IPS DF 4.7 (cell line): ENCODE results near the gene CFAP54.
"Not testable (repeated sequence)": the region's sequence is repeated elsewhere in the genome, so short reads cannot be mapped to it uniquely, and the experiment has no call there.

Experiments
- DNase-seq: peaks from one replicate; pipeline ENCODE4 v3.0.0-alpha.2; 2013; ENCODE audit warnings: low spot score; ENCODE audit errors: extremely low read depth

Gene CFAP54, protein sequence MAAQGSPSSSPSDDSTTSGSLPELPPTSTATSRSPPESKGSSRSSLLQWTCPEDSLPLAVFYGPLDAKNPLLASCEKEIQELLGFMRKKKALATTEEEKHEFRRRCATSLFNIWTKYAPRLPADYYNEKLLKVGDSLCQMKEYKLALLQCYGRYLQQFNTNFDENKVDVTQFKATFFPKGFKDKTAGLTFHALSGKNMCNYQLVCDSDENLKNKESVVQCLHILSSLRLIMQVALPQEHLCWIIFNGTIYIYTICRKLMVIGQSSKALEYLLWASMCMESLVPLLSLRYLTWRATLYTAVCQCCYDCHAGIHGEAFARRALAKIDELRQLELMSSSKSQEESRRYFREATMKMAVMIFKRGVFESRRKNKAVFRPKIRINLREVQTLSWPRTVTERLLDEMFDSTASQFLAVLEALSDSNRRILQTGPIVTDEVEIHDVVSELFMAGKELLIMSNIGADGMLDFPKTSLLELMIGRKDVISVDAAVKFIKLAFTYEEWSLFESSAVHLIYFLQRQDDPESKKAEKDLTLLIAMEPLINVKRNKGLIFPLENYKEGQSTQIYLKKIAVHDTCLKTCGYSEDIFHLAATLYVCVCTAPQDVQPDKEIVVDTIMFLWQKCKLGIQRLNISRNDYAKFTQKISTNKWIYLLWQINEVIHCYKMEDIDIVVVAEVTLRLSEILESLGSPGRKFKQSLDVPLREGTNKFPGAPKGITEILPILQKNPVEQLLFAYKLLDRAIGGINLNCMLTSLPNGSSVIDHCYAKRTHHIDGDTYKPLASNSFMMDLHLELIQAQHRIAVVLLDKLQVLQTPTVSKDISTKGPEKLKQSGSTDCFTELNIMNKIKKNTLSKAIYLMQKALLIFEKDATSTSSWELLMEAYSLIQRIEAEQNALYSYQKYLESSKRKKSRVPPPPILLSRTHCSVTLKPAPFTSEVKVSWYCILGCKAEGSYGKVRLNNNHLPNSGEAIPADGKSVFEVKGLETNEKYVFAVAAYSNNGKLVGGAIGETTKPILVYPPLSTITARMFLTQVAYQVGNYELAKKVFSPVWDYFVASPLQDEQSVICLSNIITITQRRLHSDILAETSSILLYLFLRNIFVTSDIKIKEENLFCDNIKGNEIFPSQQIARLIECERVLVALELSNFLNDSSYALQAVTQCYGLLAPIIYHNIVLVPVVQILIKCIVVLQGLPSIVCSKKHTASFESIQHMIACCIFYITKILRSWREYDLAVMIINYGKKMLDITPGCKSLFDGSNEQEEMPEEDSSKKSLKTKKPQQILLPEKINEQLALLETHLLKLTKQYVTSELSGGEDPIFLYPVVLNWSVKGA (N-terminal part only)

DNA sequence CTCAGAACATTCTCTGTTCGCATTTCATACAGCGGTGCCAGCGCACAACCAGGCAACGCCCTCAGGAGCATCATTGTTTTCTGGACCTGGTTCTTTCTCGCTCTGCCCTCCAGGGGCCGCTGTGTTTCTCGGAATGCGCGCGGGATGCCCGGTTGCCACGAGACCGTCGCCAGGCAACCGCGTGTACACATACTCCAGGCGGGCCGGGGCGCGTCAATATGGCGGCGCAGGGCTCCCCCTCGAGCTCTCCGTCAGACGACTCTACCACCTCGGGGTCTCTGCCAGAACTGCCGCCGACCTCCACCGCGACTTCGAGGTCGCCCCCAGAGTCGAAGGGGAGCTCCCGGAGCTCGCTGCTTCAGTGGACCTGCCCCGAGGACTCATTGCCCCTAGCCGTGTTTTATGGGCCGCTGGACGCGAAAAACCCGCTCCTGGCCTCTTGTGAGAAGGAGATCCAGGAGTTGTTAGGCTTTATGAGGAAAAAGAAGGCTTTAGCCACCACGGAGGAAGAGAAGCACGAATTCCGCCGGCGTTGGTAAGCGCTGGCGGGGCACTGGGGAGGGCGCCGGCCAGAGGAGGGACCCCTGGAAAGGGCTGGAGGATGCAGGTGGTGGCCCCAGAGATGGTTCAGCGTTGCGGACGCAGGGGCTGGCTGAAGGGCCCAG, at the start of gene CFAP54:
Gene CFAP54, plus strand, starts transcription at position 186 of the 665 bp plus-strand sequence. Its CDS starts 33 bp downstream, at position 219.
- DNase-seq: peak; percentile 74

DNA sequence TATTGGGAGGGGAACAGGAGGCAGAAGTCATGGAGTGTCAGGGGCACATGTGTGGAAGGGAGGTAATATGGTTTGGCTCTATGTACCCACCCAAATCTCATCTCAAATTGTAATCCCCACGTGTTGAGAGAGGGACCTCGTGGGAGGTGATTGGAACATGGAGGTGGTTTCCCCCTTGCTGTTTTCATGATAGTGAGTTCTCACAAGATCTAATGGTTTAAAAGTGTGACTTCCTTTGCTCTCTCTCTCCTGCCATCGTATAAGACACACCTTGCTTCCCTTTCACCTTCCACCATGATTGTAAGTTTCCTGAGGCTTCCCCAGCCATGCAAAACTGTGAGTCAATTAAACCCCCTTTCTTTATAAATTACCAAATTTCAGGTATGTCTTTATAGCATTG, 47.6 kb upstream of the CFAP54 start:
- no peak for DNase-seq

DNA sequence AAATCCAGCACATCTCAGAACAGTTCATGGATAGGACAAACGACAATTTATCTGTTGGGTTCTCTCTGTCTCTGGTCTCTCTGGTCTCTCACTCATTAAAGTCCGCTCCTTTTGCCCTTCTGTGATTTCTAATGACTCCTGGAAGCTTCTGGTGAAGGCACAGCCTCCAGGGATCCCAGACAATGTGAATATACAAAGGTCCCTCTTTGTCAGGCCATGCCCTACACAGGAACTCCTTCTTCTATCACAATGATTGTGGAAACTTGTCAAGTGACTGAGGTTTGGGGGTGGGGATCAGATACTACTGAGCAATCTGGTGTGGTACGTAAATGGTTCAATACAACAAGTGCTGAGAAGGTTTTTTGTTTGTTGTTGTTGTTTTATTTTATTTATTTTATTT, 46.5 kb upstream of the CFAP54 start:
- DNase-seq: no peak

DNA sequence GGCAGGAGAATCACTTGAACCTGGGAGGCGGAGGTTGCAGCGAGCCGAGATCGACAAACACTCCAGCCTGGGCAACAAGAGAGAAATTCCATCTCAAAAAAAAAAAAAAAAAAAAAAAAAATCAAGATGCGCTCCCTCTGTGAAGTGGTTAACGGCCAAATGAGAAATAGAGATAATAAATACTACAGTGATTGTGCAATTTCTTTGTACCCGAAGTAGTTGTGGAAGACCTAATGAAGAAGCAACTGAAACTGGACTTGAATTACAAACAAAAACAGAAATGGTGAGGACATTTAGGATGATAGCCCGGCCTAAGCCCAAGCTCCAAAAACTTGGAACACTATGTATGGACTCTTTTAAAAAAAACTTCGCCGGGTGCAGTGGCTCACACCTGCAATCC, 45.0 kb upstream of the CFAP54 start:
- DNase-seq: no peak

DNA sequence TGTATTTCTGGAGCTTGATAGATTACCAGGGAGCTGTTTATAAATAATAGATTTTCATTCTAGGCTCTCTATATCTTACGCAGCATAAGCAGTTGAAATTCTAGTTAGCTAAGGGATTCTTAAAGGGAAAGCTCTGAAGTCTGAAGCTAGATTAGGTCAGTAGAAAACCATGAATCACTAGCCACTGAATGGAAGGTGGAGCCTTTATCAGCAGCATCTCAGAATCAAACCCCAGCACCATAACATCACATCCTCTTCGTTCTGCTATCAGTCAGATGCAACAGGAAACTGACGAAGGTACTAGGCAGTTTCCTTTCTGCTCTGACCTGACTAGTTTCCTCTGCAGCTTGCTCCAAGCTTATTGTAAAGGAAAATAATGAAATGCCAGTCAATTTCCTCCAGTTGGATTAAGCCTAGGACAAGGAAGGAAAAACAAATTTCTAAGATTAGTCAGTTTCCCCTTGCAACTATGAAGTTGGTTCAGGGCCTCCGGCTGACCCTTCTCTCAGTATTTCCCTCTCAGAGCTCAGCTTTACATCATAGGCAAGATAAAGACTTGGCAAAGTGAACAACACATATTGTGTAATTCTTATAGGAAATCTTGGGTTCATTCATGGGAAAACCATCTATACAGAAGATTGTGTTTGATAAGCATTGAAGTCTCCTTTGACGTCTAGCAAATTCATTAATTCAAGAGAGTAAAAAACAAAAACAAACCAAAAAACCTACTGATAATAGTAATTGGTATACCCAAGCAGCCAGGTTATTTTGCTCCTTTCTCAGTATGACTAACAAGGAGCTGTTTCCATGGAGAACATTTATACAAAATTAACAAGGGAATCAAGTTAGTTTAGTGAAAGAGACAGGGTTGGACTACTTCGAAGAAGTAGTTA, 43.4 kb upstream of the CFAP54 start:
- no peak for DNase-seq

DNA sequence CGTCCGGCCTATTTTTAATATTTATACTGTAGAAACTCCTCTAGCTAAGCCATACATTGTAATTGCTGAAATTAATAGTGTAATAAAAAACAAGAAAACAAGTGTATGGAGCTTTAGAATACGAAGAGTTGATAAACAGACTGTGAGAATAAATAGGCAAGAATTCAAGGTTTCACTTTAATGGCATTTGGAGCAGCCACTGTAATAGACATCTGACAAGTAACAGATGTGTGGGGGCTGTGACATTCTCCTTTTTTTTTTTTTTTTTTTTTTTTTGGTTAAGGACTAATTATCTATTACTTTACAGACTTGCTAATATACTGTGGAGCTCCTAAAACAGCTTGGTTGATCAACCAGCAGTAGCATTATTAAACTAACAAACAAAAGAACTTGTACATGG, 42.1 kb upstream of the CFAP54 start:
- DNase-seq: no peak

DNA sequence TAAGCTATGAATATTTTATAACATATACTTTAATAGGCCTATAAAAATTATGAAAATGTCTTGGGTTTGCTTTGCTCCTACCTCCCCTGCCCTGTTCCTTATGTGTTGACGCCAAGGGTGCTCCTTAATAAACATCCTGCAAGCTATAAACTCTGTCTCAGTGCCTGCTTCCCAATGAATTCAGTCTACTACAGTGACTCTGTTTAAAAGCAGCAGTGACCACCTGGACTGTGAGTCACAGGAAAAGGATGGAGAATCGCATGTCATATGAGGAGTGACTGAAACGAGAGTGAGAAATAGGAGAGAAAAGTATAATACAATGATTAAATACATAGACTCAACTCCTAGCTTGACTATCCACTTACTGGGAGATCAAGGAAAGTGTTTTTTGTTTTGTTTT, 41.1 kb upstream of the CFAP54 start:
- no peak for DNase-seq

DNA sequence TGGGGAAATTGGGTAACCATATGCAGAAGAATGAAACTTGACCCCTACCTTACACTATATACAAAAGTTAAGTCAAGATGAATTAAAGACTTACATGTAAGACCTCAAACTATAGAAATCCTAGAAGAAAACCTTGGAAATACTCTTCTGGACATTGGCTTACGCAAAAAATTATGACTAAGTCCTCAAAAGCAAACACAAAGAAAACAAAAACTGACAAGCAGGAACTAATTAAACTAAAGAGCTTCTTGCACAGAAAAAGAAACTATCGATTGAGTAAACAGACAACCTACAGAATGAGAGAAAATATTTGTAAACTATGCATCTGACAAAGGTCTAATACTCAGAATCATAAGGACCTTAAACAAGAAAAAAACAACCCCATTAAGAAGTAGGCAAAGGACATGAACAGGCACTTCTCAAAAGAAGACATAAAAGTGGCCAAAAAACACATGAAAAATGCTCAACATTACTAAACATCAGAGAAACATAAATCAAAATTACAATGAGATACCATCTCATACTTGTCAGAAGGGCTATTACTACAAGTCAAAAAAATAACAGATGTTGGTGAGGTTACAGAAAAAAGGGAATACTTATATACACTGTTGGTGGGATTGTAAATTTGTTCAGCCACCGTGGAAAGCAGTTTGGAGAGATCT, 37.0 kb upstream of the CFAP54 start:
- no peak for DNase-seq

DNA sequence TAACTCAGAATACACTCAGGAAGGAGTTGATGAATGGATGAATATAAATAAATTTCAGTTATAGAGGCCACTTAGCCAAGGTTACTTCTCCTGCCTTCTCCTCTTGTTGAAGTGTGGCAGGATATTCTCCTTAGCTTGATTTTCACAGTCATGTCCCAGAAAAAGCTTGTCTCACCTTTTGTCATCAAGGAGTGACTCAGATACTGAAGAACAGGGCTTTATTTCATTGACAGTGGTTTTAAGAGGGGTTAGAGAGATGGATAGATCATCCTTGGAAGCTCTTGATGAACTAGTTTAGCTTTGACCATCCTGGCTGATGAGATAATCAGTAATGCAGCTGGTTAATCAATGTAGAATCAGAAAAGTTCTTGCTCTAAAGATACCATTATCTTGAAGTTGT, 35.0 kb upstream of the CFAP54 start:
- DNase-seq: no peak

DNA sequence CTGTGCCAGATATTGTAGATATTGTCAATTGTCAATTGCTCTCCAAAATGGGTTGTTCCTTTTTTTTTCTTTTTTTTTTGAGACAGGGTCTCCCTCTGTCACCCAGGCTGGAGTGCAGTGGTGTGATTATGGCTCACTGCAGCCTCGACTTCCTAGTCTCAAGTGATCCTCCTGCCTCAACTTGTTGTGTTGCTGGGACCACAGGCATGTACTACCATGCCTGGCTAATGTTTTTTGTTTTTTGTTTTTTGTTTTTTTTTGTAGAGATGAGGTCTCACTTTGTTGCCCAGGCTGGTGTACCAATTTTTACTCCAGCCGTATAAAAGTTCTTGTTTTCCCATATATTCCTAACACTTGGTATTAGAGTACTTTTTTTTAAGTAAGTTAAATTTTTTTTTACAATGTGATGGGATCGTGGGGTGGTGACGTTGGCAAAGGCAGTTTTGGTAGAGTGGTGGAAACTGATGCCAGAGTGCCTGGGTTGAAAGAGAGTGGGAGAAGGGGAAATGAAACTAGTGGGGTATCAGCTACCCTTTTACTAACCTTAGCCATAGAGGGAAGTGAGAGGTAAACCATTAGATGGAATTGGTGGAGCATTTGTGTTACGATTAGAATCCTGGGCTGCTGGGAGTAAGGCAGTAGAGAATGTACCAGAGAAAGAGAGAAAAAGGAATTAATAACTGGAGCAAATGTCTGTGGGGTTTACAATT, 33.0 kb upstream of the CFAP54 start:
- DNase-seq: no peak

DNA sequence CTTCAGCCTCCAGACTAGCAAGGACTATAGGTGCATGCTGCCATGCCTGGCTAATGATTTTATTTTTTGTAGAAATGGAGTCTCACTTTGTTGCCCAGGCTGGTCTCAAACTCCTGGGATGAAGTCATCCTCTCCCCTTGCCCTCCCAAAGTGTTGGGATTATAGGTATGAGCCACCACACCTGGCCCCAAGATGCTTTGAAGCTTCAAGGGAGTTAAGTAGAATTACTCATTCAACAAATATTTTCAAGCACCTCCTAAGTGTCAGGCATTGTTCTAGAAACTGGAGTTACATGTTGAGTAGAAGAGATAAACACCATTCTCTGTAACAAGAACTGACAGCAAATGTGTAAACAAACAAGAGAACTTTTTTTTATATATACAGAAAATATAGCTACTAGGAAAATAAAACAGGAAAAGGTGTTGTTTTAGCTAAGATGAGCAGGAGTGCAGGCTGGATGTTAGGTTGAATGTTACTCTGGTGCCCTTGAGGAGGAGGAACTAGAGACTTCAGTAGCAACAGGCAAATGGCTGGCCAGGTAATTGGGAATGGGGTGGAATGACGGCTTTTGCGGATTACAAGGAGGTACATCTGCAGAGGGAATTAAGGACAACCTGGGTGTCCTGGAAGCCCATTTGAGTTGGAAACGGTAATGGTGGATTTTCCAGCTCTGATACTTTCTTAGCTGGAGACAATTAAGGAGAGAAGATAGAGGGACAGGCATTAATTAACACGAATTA, 32.0 kb upstream of the CFAP54 start:
- DNase-seq: no peak

DNA sequence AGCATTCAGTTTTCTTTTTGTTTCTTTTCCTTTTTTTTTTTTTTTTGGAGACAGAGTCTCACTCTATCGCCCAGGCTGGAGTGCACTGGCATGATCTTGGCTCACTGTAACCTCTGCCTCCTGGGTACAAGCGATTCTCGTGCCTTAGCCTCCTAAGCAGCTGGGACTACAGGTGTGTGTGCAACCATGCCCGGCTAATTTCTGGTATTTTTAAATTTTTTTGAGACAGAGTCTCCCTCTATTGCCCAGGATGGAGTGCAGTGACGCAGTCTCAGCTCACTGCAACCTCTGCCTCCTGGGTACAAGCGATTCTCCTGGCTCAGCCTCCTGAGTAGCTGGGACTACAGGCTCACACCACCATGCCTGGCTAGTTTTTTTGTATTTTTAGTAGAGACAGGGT, 30.1 kb upstream of the CFAP54 start:
- DNase-seq: not testable (repeated sequence)

DNA sequence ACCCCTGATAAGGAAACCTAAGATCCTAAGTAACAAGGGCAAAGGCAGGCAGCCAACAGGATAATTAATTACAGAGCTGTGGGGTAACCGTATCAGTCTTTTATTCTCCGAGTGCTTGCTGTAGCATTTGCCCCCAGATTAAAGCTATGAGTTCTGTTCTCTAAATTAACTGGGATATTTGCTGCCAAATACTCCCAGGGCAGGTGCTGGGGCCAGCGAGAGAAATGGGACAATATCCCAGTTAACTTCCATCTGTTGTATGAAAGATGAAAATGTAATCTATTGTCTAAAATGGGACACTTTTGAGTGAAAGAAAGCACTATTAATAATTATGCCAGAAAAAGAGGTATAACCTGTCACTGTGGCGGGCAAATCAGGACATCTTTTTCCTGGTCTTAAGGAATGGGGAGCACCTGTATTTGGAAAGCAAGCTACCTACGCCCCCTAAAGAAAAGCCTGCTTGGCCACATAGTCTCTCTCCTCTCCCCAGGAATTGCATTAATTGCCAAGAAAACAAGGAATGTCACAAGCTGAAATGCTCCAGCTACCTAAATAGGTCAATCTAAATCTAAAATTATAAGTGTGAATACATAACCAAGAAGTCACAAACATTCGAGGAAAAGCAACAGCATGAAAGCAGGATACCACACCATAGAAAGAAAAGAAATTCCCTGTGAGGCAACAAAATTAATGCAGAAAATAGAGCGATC, 26.7 kb upstream of the CFAP54 start:
- DNase-seq: no peak

DNA sequence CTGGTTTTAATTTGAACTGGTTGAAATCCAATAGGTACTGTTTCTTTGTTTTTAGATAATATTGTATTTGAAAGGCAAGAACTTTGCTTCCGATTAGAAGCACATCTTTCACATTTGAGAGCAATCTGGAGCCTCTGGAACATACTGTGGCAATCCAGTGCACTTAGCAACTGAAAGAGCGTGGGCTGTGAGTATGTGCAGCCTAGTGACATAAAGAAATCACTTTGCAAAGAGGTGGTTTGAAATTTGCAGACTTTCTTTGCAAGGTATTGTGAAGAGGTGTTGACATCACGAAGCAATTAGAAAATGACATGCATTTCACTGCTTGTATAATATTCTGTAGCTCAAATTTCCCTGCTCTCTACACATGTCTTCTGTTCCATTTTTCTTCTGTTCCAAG, 23.5 kb upstream of the CFAP54 start:
- DNase-seq: no peak

DNA sequence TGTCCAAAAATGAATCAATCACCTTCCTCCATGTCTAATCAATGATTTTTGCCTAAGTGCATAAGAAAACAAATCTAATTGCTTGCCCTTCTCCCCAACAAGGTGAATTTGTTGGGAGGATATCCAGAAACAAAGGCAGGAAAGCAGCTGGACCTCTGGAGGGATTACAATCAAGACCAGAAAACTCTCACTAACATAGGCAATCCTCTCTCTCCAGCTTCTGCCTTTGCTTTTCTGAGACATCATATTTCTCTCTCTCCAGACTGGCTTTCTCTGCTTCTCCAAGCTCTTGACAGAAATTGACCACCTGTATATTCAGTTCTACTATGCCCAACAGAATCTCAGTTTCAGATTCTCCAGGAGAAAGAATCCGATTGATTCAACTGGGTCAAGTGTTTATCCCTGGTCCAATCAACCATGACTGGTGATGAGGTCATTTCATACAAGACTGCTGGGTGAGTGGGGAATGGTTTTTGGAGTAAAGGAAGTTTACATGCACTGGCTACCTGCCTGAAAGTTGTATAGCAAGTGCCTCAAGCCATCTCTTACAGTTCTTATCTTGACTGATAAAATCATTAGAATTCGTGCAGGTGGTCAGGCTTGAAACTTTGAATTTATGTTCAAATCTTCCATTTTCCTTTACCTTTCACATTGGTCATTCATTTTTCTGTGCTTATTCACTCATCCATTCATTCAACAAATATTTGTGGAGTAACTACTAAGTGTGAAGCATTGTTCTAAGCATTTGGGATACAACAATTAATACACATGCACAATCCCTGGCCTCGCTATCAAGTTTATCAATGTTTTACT, 22.2 kb upstream of the CFAP54 start:
- no peak for DNase-seq

DNA sequence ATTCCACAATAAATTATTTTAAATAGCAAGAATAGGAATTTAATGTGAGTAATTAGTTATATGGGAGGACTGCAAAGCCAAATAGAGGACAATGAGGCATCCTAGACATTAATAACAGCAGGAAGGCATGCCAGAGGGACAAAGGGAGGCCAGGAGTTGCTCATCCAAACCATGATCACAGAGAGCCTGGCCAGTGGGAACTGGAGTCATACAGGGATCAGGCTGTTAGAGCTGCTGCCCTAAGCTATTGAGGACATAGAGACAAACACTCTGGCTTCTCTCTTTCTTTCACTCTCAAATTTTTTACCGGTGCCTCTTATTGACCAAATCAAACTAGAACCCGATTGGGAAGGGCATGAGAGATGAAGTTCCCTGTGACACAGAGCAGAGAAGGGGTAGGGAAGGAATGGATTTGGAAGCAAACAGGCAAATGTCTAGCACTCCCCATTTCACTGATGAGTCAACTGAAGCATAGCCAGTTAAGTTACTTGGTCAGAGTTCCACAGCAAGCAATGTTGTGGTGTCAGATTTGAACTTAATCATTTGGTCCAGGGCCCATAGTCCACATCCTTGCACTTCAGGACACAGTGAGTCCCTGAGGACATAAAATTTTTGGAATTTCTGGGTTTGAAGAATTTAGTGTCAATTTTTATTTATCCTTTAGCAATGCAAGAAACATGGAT, 17.9 kb upstream of the CFAP54 start:
- no peak for DNase-seq
